ENCODE measurements around the gene SHB.

The SHB gene

DNA sequence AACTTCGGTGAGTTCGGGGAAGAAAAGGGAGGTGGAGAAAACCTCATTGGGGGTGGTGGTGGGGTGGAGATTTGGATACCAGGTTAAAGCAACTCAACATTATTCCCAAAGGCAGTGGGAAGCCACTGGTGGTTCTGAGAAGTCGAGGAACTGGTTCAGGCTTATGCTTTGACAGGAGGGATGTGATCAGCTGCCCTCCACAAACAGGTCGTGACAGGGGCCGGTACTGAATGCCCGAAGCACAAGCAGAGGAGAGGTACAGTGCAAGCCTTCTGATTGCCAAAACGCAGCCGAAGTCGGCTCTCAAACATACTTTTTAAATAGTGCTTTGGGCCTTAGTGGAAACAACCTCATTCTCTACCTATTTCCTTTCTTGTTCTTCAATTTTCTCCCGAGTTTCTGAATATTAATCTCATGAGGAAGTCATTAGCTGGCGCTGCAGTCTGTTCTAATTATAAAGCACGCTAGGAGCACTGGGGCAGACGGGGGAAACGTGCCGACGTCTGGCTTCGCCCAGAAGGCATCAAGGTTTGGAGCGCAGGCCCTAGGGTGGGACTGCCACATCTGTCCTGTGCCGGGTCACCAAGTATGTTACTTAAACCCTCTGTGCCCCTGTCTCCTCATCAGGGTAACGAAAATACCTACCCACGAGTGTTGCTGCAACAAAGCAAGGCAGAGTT lies 27.3 kb downstream of the SHB start:
- no peak for DNase-seq

DNA sequence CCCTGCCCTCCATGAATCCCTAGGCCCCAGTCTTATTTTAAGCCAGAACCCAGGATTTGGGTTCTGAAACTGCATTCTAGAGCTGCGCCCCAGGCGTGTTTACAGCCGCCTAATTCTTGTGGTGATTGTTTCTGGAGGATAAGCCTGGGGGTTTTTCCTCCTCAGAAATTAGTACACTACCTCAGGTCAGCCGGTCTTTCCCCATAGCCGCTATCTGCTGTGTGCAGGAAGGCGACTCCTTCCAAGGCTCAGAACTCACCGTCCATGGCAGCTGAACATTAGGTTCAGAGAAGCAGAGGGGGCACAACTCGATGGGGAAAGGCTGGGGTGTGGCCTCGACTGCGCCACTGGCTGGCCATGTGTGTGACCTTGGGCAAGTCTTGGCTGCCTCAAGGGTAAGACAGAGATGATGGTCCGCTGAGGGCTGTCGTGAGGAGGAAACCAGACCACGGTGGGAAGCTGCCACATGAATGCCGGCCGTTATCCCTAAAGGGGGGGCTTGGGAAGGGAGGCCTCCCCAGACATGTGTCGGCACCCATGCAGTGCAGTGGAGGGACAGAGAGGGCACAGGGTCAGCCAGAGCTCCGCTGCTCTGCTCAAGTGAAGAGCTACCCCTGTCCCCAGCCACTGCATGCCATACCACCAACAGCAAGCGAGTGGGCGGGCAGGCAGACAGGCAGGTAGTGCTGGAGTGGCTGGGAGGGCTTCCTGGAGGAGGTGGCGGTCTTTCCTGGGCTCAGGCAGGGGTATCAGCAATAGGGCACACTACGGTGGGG lies 28.9 kb downstream of the SHB start:
- no peak for DNase-seq

DNA sequence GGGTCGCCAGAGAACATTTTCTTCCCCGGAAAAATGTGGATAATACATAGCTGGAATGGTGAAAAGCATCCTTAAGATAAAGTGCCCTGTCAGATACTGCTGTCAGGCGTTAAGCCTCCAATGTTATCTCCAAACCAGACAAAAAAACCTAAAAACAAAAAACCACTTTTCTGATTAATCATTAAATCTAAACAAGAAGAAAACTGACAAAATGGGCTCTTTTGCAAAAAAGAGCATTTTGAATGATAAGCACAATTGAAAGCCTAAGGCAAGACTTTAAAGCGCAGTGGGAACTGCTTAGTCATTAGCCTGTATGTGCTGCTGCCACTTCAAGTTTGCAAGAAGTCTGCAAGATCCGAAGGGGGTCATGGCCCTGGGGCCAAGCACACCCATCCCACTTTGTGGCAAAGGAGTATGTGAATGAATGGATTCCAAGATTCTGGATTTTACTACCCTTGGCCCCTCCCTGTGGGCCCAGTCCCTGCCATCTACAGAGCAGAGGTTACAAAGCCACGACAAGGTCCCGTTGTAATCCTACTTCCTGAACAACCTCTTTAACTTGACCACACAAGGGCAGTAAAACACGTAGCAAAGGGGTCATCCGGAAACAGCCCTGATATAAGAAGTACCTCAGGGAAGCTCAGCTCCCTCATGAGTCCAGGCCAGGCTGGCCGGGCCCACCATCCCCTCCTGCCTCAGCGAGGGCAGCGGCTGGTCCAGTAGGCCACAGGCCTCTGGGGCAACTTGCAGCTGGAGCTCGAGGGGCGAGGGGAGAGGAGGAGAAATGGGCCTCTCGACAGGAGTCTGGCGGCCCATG lies 29.7 kb downstream of the SHB start:
- no peak for DNase-seq

DNA sequence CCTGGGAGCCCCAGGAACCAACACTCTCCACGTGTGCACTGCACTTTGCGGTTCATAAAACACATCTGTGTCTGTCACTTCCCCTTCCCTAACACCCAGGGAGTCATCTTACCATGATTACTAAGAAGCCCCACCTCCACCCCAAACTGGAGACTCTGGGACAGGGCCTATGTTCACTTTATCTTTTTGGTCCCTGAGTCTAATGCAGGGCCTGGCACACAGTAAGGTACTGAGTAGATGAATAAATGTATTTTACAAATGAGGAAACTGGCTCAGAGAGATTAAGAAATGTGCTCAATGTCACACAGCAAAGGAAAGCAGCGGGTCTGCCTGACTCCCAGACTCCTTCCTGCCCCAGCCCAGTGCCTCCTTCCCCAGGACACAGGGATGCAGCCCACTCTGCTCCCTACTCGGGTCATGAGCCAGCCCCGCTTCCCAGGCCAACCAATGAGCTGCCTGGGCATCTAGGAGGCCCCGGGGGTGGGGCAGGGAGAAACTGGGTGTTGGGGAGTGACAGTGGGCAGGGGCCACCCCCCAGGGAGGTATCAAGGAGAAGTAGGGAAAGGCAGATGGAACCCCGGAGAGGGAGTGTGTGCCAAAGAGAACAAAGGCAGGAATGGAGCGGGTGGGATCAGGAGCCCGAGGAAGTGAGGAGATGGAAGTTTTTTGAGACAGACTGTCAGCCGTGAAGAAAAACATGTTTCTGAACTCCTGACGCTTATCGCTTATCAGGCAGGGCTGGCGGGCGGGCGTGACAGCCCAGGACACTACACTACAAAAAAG lies 30.5 kb downstream of the SHB start:
- no peak for DNase-seq

DNA sequence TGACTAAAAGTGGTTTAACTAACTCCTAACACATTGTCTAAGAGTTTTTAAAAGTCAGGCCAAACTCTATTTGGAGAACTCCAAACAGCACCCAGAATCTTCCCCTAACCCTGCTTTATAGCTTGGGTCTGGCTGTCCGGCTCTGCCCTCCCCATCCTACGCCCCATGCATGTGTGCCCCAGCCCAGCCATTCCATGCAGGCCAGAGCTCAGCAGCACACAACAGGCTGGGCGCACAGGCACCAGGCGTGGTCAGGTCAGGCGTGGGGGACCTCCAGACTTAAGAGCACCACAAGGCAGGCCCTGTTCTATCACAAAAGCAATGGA lies 31.1 kb downstream of the SHB start:
- no peak for DNase-seq

DNA sequence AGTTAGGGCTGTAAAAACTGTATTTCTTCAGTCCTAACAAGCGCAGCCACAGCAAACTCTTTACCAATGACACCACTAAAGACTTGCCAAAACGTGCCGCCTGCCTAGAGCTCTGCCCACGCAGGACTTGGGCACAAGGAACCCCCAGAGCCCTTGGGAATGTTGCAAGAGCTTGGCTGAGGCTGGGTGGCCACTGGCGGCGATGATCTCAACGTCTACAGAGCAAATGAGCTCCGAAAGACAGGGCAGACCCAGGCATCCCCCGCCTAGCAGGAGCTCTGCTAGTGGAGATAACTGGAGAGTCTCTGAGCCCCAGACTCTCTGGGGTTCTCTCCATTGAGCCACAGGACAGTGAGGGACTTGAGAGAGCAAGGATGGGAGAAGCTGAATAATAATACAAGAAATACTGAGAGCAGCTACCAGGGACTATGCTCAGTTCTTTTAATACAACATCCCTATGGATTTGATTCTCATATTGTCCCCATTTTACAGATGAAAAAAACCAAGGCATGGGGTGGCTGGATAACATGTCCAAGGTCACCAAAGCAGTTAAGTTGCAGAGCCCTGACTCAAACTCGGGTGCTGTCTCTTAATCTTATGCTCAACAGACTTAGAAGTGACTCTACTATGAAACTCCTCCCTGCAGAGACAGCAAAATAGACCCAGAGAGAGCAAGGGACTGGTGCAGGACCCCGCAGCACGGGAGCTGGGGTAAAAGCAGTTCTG lies 32.5 kb downstream of the SHB start:
- DNase-seq: no peak

DNA sequence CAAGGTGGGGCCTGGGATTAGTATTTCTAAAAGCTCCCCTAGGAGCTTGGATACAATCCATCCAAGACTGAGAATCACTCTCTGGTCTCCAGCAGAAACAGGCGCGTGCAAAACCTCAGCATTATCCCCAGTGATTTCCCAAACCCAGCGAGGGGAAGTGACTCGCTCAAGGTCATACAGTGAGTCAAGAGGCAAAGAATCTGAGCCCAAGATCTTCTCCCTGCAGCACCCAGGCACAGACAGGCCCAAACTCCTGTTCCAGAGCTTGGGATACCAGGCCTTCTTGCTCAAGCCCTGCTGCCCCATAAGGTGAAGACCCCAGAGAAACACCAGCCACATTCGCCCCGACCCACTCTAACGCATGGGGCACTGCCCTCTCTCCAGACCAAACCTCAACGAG lies 33.2 kb downstream of the SHB start:
- no peak for DNase-seq

DNA sequence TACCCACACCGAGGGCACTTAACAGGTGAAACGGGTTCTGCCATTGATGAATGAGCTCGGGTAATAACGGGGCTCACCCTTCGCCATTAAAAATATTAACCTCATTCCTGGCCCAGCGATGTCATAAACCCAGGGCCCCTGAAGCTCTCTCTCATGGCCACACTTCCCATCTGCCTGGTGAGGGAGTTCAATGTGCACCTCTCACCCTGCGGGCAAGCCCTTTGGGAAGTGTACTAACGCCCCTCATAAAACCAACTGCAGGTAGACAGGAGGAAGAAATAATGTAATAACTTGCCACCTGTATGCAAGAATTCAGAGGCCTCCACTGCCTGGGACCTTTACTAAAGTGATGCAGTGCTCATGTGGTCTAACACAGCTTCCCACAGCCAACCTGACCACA lies 35.1 kb downstream of the SHB start:
- no peak for DNase-seq

DNA sequence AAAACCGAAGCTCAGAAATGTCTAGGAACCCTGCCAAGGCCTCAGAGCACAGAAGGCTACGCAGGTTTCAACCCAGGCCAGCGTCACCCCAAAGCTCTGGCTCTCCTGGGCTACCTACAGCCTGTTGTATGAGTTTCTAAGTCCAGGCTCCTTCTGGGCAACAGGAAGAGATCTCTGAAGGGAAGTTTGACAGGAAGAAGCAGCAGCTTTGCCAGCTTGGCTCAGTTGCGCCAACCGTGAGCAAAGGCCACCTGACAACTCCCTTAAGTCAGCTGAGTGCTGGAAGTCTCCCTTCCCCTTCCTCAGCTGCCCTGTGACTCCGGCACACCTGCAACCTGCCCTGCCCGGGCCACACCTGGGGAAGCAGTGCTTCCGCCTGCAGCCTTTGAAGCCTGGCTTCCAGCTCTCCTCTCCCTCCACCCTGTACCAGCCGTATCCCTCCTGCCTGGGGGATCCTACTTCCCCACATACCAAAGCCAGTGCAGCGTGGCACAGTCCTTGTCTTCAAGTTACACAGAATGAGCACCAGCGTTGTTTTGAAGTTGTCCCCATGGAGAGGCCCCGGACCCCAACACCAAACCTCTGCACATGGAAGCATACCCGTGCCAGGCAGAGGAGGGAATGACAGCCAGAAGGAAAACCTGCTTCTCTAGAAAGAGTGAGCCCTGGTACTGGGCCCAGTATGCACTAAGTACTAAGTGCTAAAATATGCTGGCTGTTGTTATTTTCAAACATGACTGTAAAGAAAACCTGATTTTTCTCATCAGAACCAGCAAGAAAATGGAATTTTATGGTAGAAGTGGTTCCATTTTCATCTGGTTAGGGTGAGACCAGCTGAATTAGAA lies 36.5 kb downstream of the SHB start:
- DNase-seq: no peak

DNA sequence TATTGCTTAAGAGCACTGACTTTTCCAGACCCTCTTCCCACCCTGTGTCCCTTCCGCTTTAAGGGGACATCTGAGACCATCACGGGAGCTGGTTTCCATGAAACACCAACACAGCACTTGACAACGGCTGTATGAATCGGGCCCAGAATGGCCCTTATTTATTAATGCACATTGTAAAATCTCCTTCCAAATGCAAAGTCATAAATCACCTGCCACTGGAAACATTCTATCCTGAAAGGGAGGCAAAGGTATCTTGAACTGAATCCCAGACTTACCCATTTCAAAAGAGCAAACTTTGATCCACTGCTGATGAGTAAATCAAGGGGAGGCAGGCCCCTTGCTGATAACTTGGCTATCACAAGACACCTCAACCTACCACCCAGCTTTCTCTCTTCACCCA lies 37.4 kb downstream of the SHB start:
- no peak for DNase-seq

DNA sequence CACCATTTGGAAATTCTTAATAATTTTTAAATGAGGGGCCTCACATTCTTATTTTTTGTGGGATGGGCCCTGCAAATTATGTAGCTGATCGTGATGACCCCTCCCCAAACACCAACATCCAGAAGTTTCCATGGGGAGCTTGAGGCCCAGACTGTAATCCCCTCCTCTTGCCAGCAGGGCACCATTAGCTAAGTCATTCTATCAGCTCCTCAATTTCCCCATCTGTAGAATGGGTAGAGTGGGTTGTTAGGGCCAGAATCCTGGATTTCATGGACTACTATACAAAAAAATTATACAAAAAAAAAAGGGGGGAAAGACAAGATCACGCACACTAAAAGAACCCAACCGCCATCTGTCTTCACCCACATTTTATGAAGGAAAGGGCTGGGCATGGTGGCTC lies 38.4 kb downstream of the SHB start:
- DNase-seq: no peak

DNA sequence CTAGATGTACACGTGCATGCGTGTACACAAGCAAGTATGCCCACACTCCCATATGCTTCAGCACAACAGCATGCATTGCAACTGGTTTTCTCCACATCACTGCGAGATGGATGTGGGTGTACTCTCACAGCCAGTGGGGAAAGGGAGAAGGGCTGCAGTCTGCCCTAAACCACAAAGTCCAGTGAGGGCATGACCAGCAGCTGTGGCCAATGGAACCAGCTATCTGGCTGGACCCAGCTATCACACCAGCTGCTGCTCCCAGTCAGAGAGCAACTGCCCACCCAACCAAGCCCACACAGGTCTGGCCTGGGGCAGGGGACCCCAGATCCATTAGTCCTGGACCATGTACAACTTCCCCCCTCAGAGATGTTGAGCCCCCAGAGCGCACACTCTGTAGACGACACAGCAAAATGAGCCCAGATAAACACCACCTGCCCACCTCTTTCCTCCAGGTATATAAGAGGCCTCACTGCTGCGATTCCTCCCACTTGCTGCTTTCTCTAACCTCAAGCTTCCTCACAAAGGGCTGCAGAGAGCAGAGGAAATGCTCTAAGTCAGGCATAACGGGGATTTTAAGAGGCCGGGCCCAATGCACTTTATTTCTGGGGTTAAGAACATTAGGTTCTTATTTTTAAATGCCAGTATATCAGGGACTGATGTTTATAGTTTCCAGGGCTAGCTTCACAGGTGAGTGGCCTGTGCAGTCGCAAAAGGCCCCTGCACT lies 39.0 kb downstream of the SHB start:
- no peak for DNase-seq

DNA sequence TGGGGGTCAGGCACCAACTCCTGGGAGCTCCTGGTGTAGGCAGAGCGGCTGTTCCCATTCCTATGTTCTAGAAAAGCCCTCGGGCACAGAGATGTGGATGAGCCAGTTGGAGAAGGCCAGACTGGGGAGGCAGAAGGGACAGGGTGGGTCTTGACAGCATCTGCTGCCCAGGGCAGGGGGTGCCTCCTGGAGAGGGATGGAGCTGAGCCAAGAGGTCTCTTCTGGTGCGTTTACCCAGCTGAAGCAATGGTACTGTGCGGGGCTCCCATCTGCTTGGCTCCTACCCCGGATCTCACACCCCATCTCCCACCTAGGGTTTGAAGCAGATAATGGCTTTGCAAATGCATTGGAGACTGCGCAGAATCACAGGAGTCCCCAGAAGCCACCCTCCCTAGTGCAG lies 41.3 kb downstream of the SHB start:
- no peak for DNase-seq

DNA sequence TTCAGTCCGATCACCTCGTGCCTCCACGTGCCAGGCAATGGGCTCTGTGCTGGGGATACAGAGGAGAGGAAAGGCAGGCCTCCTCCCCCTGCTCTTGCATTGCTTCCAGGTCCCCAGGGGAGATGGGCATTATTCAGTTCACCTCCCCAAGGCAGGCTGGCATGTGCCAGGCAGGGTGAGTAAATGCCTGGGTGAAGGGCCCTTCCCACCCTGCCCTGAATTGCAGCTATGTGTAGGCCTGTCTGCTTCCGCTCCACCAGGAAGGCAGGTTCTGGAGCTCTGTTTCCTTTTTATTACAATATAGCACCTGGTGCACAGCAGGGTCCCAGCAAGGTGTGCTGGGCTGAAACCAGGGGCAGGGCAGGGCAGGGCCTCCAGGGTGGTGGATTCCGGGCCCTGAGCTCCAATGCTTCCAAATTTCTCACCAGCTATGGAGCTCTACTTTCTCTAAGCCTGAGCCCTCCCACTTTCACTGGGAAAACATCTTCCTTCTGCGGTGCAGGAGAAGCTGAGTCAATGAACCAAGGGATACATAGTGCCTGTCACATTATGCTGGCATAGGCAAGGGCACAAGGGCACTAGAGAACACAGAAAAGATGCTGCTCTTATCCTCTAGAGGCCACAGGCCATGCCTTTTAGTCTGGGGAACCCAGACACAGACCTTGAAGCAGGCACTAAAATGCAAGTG lies 42.0 kb downstream of the SHB start:
- no peak for DNase-seq

DNA sequence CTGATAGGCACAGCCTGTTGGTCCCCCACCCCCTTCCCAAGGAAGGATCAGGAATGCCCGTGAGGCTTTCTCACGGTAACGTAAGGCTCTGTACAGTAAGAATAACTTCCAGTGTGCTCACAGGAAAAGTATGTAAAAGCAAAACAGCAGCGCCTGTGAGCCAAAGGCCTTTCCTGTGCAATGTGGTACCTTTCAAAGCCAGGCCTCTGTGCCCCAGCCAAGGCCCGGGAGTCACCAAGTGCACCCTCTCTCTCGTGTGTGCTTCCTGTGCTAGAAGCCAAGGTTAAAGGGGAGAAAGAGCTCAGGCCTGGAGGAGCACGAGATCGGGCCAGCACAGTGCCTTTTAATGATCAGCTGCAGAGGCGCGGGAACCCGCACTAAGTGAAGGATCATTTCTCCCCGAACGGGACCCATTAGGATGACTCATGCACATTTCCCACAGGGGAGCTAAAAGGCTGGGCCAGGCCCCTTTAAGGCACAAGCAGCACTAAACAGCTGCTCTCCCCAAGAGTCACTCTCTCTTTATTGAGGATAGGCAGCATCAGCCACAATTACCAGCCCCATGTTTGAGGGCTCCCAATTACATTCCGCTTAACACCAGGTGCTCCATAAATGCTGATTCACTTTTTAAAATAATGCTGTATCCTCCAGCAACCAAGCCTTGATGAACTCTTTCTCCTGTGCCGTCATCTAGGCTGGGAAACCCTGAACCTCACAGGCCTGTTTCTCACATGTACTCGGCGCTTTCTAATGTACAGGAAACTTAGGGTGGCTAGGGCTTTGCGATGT lies 42.8 kb downstream of the SHB start:
- no peak for DNase-seq

DNA sequence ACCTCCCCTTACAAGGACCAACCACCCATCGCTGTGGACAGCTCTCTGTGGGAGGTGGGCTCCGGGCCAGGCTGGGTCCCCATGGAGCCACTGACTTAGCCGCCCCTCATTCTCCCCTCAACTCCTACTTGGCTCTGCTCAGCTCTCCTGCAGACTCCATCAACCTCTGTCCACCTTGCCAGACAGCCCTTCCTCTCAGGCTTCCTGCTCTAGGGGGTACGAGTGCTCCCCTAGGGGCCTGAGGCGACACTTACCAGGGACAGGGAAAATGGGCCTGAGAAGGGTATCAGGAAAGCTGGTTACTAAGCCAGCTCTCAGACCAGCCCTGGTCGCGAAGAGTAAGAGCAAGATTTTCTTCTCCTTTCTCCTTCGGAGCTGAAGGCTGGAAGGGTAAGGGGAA lies 43.9 kb downstream of the SHB start:
- no peak for DNase-seq

DNA sequence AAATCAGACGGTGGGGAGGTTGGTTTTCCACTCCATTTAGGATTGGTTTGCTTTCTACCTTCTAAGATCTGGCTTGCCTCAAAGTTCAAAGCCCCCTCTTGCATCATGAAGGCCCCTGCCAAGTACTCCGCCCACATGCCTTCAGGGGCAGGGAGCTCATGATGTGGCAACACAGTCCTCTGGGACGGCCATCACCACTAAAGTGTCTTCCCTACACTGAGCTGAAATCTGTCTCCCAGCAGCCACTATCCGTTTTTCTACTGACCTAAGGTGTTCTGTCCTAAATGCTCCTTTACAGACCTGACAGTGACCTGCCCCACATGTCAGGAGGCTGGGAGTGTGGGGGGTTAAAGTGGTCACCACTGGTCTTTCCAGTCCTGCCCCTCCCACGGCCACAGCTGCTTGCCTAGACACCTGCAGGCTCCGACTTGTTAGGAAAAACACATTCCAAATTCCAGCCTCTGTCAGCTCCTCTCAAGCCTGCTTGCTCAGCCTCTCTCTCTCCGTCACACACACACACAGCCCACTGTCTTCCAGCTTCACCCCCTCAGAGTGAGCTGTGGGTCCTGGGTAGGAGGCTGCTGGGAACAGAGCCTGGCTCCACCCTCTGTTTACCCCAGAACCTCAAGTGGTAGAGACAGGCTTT lies 44.9 kb downstream of the SHB start:
- DNase-seq: no peak

DNA sequence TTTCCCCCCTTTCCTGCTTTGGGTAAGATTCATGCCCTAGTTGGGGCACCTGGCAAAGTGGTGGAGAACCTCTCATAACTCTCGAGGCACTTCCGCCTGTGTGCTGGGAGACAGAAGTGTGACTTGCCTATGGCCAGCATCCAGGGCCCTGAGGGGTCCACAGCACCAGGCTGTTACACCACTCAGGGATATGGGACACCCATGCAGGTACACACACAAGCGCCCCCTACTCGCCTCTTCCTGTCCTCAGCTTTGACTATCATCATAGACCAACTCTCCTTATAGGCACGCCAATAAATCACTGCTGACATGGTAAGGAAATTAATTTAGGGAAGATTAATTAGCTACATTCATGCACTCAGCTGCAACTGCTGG lies 45.4 kb downstream of the SHB start:
- DNase-seq: no peak

DNA sequence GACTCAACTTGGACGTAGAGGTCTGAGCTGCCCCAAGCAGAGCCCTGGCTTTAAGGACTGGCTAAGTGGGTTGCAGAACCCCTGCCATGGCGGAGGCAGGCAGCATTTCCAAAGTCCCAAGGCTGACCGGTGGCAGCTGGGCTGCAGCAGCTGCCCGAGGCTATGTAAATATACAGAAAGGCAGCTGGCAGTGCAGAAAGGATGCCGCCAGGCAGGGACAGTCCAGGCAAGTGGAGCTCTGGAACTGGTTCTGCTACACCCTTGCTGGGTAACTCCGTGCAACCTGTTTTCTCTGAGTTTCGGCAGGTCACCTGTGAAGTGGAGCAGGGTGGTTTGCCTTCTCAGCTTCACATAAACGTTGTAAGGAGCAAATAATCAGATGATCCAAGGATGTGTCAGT lies 46.0 kb downstream of the SHB start:
- DNase-seq: no peak

All from activated CD4-positive, CD25-positive, alpha-beta regulatory T cell treated with anti-CD3 and anti-CD28 coated beads, Interleukin-2, amount 50 U/mL, for 72 hours (primary cell).